HepG2 (cell line): ENCODE measurements around the gene PRDX2. TPM values are rescaled to one million over a fixed set of nuclear protein-coding genes. Genes with fewer than 3 reads are reported as not detected.
A peak's percentile ranks its signal among the peaks of the same experiment; 100 is the strongest.

Source experiments
- BHLHE40 ChIP-seq: IDR thresholded peaks from 2 replicates; pipeline ENCODE4 v1.6.1; 2011; ENCODE audit warnings: low read length, improper control_type of control experiment
- CC2D1A ChIP-seq: sonication (generic); formaldehyde crosslinking; IDR thresholded peaks from 2 replicates; pipeline ENCODE4 v1.8.1; 2023; ENCODE audit warnings: mild to moderate bottlenecking, missing genetic modification reagents
- DPF2 ChIP-seq: sonication (generic); formaldehyde crosslinking; IDR thresholded peaks from 2 replicates; pipeline ENCODE4 v1.4.0; 2020; ENCODE audit warnings: mild to moderate bottlenecking, low read depth, missing genetic modification reagents, borderline replicate concordance
- ELF1 ChIP-seq: sonication (generic); formaldehyde crosslinking; IDR thresholded peaks from 2 replicates; pipeline ENCODE4 v1.4.0; 2020; ENCODE audit warnings: missing genetic modification reagents
- FOXK2 ChIP-seq: fragments of 450-650 bp; IDR thresholded peaks from 2 replicates; pipeline ENCODE4 v1.6.1; 2016
- SAP130 ChIP-seq: IDR thresholded peaks from 2 replicates; pipeline ENCODE4 v1.6.1; 2016; ENCODE audit warnings: low read depth
- SSRP1 ChIP-seq: IDR thresholded peaks from 2 replicates; pipeline ENCODE4 v1.6.1; 2016; ENCODE audit warnings: control low read depth
- ZBTB10 ChIP-seq: sonication (generic); formaldehyde crosslinking; IDR thresholded peaks from 2 replicates; pipeline ENCODE4 v1.4.0; 2020; ENCODE audit warnings: missing genetic modification reagents, borderline replicate concordance
- ZNF710 ChIP-seq: sonication (generic); formaldehyde crosslinking; IDR thresholded peaks from 2 replicates; pipeline ENCODE4 v1.5.0; 2020; ENCODE audit warnings: mild to moderate bottlenecking, missing genetic modification reagents, borderline replicate concordance
- polyA plus RNA-seq, 8 experiments: library from polyadenylated mRNA; depleted of rRNA in 3 of 8; stranded (reverse) in 7 of 8; unstranded in 1 of 8; fragments of >200 nt; fragmentation: Illumina TruSeq in 4 of 8; extraction: Trizol in 4 of 8; gene quantifications; 2 replicates each; pipeline versions ENCODE4 v1.2.1 to v1.2.3, GENCODE V29; 2011 to 2016; ENCODE audit warnings: low read depth in 4 of 8, missing spikeins in 1 of 8, mixed read lengths in 1 of 8; ENCODE audit not compliant: insufficient read depth in 1 of 8
- total RNA-seq, 5 experiments: library from RNA; depleted of rRNA; stranded (reverse); fragments of >200 nt; fragmentation: Illumina TruSeq; extraction: Trizol; gene quantifications; 2 replicates each; pipeline ENCODE4 v1.2.3, GENCODE V29; 2016; ENCODE audit warnings: low read depth in 1 of 5
- TF ChIP-seq, protein P1 (sequence below): sonication (generic); formaldehyde crosslinking; IDR thresholded peaks from 2 replicates; pipeline ENCODE4 v1.8.0; 2022; ENCODE audit warnings: missing genetic modification reagents, mild to moderate bottlenecking, borderline replicate concordance
- TF ChIP-seq, protein P2 (sequence below): sonication (generic); formaldehyde crosslinking; IDR thresholded peaks from 2 replicates; pipeline ENCODE4 v1.4.0; 2020; ENCODE audit warnings: mild to moderate bottlenecking, missing genetic modification reagents
- TF ChIP-seq, protein P3 (sequence below), 2 experiments: sonication (generic) in 1 of 2; formaldehyde crosslinking in 1 of 2; IDR thresholded peaks; 2 replicates each; pipeline versions ENCODE4 v1.6.1 to v1.9.0; 2014 to 2022; ENCODE audit warnings: antibody characterized with exemption in 1 of 2, borderline replicate concordance in 1 of 2, inconsistent platforms in 1 of 2, low read depth in 1 of 2, missing genetic modification reagents in 1 of 2

Gene PRDX2
- total and polyA plus RNA-seq, 2 of the 13 experiments (the other 11 are each of a cell fraction or from before 2014, with no cell fraction given) = 218 to 381 TPM

DNA sequence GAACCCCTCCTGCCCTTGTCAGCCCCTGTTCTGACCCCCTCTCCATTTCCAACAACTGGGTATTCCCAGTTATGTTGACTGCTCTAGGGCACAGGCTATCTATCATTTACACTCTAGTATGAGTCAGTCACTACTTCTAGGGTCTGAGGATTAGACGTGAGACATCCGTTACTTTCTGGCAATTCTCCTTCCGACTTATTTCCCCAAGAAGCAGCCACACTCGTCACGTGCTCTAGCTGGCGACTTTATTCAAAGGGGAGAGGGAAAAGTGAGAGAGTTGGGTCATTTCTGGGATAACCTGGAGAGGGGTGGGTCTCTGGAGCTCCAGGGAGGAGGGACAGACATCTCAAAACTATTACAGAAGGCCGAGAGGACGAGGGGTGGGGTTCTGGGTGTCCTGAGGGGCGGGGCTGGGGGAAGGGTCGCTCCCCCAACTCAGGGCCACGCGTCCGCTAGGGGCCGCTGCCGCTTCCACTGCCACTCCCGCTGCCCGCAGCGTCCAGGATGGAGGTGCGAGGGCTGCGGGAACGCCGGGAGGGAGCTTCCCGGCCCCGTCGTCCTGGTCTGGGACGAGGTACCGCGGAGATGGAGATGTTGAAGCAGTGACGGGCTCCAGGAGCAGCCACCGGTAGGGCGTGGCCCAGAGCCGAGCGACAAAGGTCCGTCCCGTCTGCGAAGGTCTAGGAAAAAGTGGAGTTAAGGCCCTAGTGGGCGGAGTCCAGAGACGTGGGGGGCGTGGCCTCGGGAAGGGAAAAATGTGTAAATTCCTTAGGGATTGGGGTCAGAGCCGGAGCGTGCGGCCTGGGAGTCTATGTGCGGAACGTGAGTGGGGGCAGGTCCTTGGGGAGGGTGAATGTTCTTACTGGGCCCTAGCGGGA, 23.9 kb upstream of the PRDX2 start (continued):
- TF ChIP-seq FOXK2 (no peak), BHLHE40 (no peak; the same call in 1 of the 2 replicates), ZNF710 (CRISPR knock-in tag) (no peak), DPF2 (CRISPR knock-in tag) (no peak), CC2D1A (no peak), SAP130 (CRISPR knock-in tag) (peak; percentile 49), SSRP1 (CRISPR knock-in tag) (no peak), ELF1 (CRISPR knock-in tag) (no peak), ZBTB10 (CRISPR knock-in tag) (no peak)
- TF ChIP-seq, protein P1, sequence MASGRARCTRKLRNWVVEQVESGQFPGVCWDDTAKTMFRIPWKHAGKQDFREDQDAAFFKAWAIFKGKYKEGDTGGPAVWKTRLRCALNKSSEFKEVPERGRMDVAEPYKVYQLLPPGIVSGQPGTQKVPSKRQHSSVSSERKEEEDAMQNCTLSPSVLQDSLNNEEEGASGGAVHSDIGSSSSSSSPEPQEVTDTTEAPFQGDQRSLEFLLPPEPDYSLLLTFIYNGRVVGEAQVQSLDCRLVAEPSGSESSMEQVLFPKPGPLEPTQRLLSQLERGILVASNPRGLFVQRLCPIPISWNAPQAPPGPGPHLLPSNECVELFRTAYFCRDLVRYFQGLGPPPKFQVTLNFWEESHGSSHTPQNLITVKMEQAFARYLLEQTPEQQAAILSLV (CRISPR knock-in tag) = no peak
- TF ChIP-seq, protein P2, sequence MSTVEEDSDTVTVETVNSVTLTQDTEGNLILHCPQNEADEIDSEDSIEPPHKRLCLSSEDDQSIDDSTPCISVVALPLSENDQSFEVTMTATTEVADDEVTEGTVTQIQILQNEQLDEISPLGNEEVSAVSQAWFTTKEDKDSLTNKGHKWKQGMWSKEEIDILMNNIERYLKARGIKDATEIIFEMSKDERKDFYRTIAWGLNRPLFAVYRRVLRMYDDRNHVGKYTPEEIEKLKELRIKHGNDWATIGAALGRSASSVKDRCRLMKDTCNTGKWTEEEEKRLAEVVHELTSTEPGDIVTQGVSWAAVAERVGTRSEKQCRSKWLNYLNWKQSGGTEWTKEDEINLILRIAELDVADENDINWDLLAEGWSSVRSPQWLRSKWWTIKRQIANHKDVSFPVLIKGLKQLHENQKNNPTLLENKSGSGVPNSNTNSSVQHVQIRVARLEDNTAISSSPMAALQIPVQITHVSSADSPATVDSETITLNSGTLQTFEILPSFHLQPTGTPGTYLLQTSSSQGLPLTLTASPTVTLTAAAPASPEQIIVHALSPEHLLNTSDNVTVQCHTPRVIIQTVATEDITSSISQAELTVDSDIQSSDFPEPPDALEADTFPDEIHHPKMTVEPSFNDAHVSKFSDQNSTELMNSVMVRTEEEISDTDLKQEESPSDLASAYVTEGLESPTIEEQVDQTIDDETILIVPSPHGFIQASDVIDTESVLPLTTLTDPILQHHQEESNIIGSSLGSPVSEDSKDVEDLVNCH (CRISPR knock-in tag) = no peak
- TF ChIP-seq, protein P3, sequence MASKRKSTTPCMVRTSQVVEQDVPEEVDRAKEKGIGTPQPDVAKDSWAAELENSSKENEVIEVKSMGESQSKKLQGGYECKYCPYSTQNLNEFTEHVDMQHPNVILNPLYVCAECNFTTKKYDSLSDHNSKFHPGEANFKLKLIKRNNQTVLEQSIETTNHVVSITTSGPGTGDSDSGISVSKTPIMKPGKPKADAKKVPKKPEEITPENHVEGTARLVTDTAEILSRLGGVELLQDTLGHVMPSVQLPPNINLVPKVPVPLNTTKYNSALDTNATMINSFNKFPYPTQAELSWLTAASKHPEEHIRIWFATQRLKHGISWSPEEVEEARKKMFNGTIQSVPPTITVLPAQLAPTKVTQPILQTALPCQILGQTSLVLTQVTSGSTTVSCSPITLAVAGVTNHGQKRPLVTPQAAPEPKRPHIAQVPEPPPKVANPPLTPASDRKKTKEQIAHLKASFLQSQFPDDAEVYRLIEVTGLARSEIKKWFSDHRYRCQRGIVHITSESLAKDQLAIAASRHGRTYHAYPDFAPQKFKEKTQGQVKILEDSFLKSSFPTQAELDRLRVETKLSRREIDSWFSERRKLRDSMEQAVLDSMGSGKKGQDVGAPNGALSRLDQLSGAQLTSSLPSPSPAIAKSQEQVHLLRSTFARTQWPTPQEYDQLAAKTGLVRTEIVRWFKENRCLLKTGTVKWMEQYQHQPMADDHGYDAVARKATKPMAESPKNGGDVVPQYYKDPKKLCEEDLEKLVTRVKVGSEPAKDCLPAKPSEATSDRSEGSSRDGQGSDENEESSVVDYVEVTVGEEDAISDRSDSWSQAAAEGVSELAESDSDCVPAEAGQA (IDR thresholded peaks at IDR 0.05; ENCODE audit: low read depth) = no peak
- TF ChIP-seq, protein P3 (CRISPR knock-in tag; IDR thresholded peaks at IDR 0.05; ENCODE audit: borderline replicate concordance) = no peak
